NCI-H460 (cell line): Measurements from ENCODE around the gene FBXO34. TPM values are rescaled to one million over a fixed set of nuclear protein-coding genes. Genes with fewer than 3 reads are reported as not detected.

Experiments used
- DNase-seq: peaks from one replicate; pipeline ENCODE4 v3.0.0-alpha.2; 2016; ENCODE audit warnings: low read depth; ENCODE audit errors: extremely low read depth
- polyA plus RNA-seq: library from polyadenylated mRNA; depleted of rRNA; stranded (reverse); fragments of >200 nt; gene quantifications from 2 replicates; pipeline ENCODE4 v1.2.3, GENCODE V29; 2014; cell fraction: nucleus; rRNA removed
- total RNA-seq: library from RNA; depleted of rRNA; stranded (reverse); fragments of >200 nt; shearing (Covaris generic); gene quantifications from 2 replicates; pipeline ENCODE4 v1.2.3, GENCODE V29; 2014; rRNA removed

FBXO34 gene
- total RNA-seq: 19.8 and 21.4 TPM in 2 replicates
- polyA plus RNA-seq: 24.1 and 28.3 TPM in 2 replicates

- peak; percentile 99 for DNase-seq
Measured at GRCh38 chr14:55270832-55271571, at the start of gene FBXO34. Gene FBXO34 (plus strand): TSS chr14:55271421. CDS start chr14:55350391, 78,970 bp downstream.

- no peak for DNase-seq
Measured at GRCh38 chr14:55221968-55222367, 49.3 kb upstream of the FBXO34 start.

- no peak for DNase-seq
Measured at GRCh38 chr14:55223364-55223763, 47.9 kb upstream of the FBXO34 start.

- DNase-seq: no peak
Measured at GRCh38 chr14:55228261-55228660, 43.0 kb upstream of the FBXO34 start.

- DNase-seq: no peak
Measured at GRCh38 chr14:55233591-55233990, 37.6 kb upstream of the FBXO34 start.

GRCh38 chr14:55238019-55238680, 33.1 kb upstream of the FBXO34 start:
- DNase-seq: no peak

- no peak for DNase-seq
Measured at GRCh38 chr14:55239320-55239719, 31.9 kb upstream of the FBXO34 start.

GRCh38 chr14:55240526-55241178, 30.6 kb upstream of the FBXO34 start:
- no peak for DNase-seq

- no peak for DNase-seq
Measured at GRCh38 chr14:55241673-55242072, 29.5 kb upstream of the FBXO34 start.

GRCh38 chr14:55243386-55243785, 27.8 kb upstream of the FBXO34 start:
- DNase-seq: no peak

GRCh38 chr14:55243813-55244212, 27.4 kb upstream of the FBXO34 start:
- DNase-seq: no peak

- peak; percentile 19 for DNase-seq
Measured at GRCh38 chr14:55245657-55246268, 25.5 kb upstream of the FBXO34 start.

- no peak for DNase-seq
Measured at GRCh38 chr14:55248411-55248810, 22.8 kb upstream of the FBXO34 start.

- no peak for DNase-seq
Measured at GRCh38 chr14:55249423-55249822, 21.8 kb upstream of the FBXO34 start.

GRCh38 chr14:55253276-55253675, 17.9 kb upstream of the FBXO34 start:
- DNase-seq: no peak

- DNase-seq: no peak
Measured at GRCh38 chr14:55254581-55254980, 16.6 kb upstream of the FBXO34 start.

- no peak for DNase-seq
Measured at GRCh38 chr14:55255979-55256378, 15.2 kb upstream of the FBXO34 start.

GRCh38 chr14:55256586-55256985, 14.6 kb upstream of the FBXO34 start:
- DNase-seq: no peak

- no peak for DNase-seq
Measured at GRCh38 chr14:55265197-55265596, 6.0 kb upstream of the FBXO34 start.

- no peak for DNase-seq
Measured at GRCh38 chr14:55267820-55268219, 3.4 kb upstream of the FBXO34 start.
